WTC11 (cell line): ENCODE data around the gene CLIC1. TPM values are rescaled to one million over a fixed set of nuclear protein-coding genes. Genes with fewer than 3 reads are reported as not detected.
A peak's percentile ranks its signal among the peaks of the same experiment; 100 is the strongest.

Experiments used
- ATAC-seq: fragments of 200-7000 bp; cut with Tn5 transposase; 2 replicates; pipeline ENCODE4 v1.10.0; 2021; ENCODE audit warnings: mild to moderate bottlenecking, moderate library complexity
- CTCF ChIA-PET: fragments of 300-600 bp; sonication (Branson Sonifier 250); formaldehyde crosslinking; loops from one replicate; lab custom pipeline; 2021; ENCODE audit warnings: antibody characterized with exemption; lab: Charles Lee
- POLR2A ChIA-PET: fragments of 350-600 bp; sonication (Branson Sonifier 250); formaldehyde crosslinking; loops from one replicate; lab custom pipeline; 2021; ENCODE audit warnings: antibody characterized with exemption; lab: Charles Lee
- DNase-seq: peaks from one replicate; pipeline ENCODE4 v3.0.0; 2021; ENCODE audit warnings: low spot score
- H3K27ac Mint-ChIP-seq: 2 replicates; pipeline ENCODE4 v1.8.0; 2021; ENCODE audit warnings: mixed read lengths
- H3K27me3 Mint-ChIP-seq: 2 replicates; pipeline ENCODE4 v1.8.0; 2021; ENCODE audit warnings: low read depth, mild to moderate bottlenecking, moderate library complexity, mixed read lengths
- H3K36me3 Mint-ChIP-seq: 2 replicates; pipeline ENCODE4 v1.8.0; 2021; ENCODE audit warnings: mixed read lengths
- H3K4me1 Mint-ChIP-seq: 2 replicates; pipeline ENCODE4 v1.8.0; 2022; ENCODE audit warnings: mixed read lengths
- H3K4me3 Mint-ChIP-seq: 2 replicates; pipeline ENCODE4 v1.8.0; 2021; ENCODE audit warnings: mild to moderate bottlenecking, moderate library complexity, mixed read lengths
- H3K9me3 Mint-ChIP-seq: 2 replicates; pipeline ENCODE4 v1.8.0; 2021; ENCODE audit warnings: mixed read lengths
- EMX1 ChIP-seq: fragments of 250-450 bp; sonication (Bioruptor Pico); IDR thresholded peaks from 2 replicates; pipeline ENCODE4 v1.8.0; 2021; ENCODE audit warnings: mild to moderate bottlenecking
- GABPB1 ChIP-seq: sonication (generic); formaldehyde crosslinking; IDR thresholded peaks from 2 replicates; pipeline ENCODE4 v1.8.1; 2023; ENCODE audit warnings: mild to moderate bottlenecking, missing genetic modification reagents
- HMGA2 ChIP-seq: fragments of 250-450 bp; sonication (Bioruptor Pico); IDR thresholded peaks from 2 replicates; pipeline ENCODE4 v1.4.0; 2021; ENCODE audit warnings: mild to moderate bottlenecking, moderate library complexity
- IRF2 ChIP-seq: sonication (generic); formaldehyde crosslinking; IDR thresholded peaks from 2 replicates; pipeline ENCODE4 v1.8.0; 2022; ENCODE audit warnings: low read depth, missing genetic modification reagents, borderline replicate concordance
- KAT7 ChIP-seq: sonication (generic); formaldehyde crosslinking; IDR thresholded peaks from 2 replicates; pipeline ENCODE4 v1.8.1; 2023; ENCODE audit warnings: missing genetic modification reagents, mild to moderate bottlenecking, borderline replicate concordance
- RELA ChIP-seq: sonication (generic); formaldehyde crosslinking; IDR thresholded peaks from 2 replicates; pipeline ENCODE4 v1.8.1; 2022; ENCODE audit warnings: missing genetic modification reagents, mild to moderate bottlenecking, borderline replicate concordance
- SMAD4 ChIP-seq: sonication (generic); formaldehyde crosslinking; IDR thresholded peaks from 2 replicates; pipeline ENCODE4 v1.8.0; 2022; ENCODE audit warnings: mild to moderate bottlenecking, missing genetic modification reagents
- TEAD1 ChIP-seq: sonication (generic); formaldehyde crosslinking; IDR thresholded peaks from 2 replicates; pipeline ENCODE4 v1.8.0; 2022; ENCODE audit warnings: mild to moderate bottlenecking, missing genetic modification reagents
- ZNF219 ChIP-seq: sonication (generic); formaldehyde crosslinking; IDR thresholded peaks from 2 replicates; pipeline ENCODE4 v1.8.0; 2023; ENCODE audit warnings: missing genetic modification reagents, mild to moderate bottlenecking, borderline replicate concordance
- ZNF232 ChIP-seq: sonication (generic); formaldehyde crosslinking; IDR thresholded peaks from 2 replicates; pipeline ENCODE4 v1.8.0; 2022; ENCODE audit warnings: mild to moderate bottlenecking, missing genetic modification reagents
- total RNA-seq: library from RNA; stranded (reverse); gene quantifications from 3 replicates; pipeline ENCODE4 v1.2.3, GENCODE V29; 2021
- TF ChIP-seq, protein P1 (sequence below): sonication (generic); formaldehyde crosslinking; IDR thresholded peaks from 2 replicates; pipeline ENCODE4 v1.8.0; 2022; ENCODE audit warnings: missing genetic modification reagents
- TF ChIP-seq, protein P2 (sequence below): sonication (generic); formaldehyde crosslinking; IDR thresholded peaks from 2 replicates; pipeline ENCODE4 v1.8.1; 2022; ENCODE audit warnings: mild to moderate bottlenecking, missing genetic modification reagents, moderate library complexity, borderline replicate concordance
- TF ChIP-seq, protein P3 (sequence below): sonication (generic); formaldehyde crosslinking; IDR thresholded peaks from 2 replicates; pipeline ENCODE4 v1.8.1; 2023; ENCODE audit warnings: mild to moderate bottlenecking, missing genetic modification reagents, borderline replicate concordance
- TF ChIP-seq, protein P4 (sequence below): sonication (generic); formaldehyde crosslinking; conservative IDR thresholded peaks from 2 replicates; pipeline ENCODE4 v1.8.1; 2023; ENCODE audit warnings: mild to moderate bottlenecking, low read depth, missing genetic modification reagents, moderate library complexity
- TF ChIP-seq, protein P5 (sequence below): sonication (generic); formaldehyde crosslinking; IDR thresholded peaks from 2 replicates; pipeline ENCODE4 v1.8.1; 2022; ENCODE audit warnings: mild to moderate bottlenecking, moderate library complexity, missing genetic modification reagents

CLIC1 gene
- total RNA-seq, 1 experiment from 2014 or later, result 244 TPM

DNA sequence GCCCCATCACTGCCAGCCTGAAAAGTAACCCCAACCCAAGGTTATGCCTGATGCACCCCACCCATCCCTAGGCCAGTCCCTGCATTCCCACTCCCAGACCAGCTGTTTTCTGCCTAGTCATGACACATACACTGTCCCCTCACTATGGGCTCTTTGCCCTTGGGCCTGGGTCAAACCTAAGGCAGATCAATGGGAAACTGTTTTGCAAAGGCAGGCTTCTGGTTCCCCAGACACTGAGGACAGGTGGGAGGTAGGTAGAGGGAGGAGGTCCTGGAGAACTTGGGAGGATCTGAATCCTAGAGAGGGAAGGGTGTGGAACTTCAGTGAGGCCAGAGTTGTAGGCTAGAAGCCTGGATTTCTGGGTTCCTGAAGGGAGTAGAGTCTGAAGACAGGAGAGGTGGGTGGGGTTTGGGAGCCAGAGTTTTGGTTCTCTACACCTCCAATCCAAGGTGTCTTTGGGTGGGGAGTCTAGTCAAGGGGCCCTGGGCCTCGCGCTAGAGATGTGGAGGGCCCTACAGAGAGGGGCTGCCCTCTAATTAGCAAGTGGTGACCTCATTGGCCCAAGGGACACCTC is 2.0 kb downstream of the CLIC1 start:
- Mint-ChIP-seq H3K36me3 (peaks cover 27% of the 10 kb centered on the region), H3K27ac (peak overlapping the region; percentile 70; the same call in 1 of the 2 replicates), H3K9me3 (no peaks in the 10 kb centered on the region), H3K27me3 (no peaks in the 10 kb centered on the region), H3K4me1 (peaks cover 41% of the 10 kb centered on the region), H3K4me3 (peak overlapping the region; percentile 93)
- TF ChIP-seq KAT7 (no peak), ZNF232 (CRISPR knock-in tag) (0 out of 2 replicates have a peak, but pooled peaks have one; percentile 42), GABPB1 (0 out of 2 replicates have a peak, but pooled peaks have one; percentile 6)
- TF ChIP-seq, protein P1, sequence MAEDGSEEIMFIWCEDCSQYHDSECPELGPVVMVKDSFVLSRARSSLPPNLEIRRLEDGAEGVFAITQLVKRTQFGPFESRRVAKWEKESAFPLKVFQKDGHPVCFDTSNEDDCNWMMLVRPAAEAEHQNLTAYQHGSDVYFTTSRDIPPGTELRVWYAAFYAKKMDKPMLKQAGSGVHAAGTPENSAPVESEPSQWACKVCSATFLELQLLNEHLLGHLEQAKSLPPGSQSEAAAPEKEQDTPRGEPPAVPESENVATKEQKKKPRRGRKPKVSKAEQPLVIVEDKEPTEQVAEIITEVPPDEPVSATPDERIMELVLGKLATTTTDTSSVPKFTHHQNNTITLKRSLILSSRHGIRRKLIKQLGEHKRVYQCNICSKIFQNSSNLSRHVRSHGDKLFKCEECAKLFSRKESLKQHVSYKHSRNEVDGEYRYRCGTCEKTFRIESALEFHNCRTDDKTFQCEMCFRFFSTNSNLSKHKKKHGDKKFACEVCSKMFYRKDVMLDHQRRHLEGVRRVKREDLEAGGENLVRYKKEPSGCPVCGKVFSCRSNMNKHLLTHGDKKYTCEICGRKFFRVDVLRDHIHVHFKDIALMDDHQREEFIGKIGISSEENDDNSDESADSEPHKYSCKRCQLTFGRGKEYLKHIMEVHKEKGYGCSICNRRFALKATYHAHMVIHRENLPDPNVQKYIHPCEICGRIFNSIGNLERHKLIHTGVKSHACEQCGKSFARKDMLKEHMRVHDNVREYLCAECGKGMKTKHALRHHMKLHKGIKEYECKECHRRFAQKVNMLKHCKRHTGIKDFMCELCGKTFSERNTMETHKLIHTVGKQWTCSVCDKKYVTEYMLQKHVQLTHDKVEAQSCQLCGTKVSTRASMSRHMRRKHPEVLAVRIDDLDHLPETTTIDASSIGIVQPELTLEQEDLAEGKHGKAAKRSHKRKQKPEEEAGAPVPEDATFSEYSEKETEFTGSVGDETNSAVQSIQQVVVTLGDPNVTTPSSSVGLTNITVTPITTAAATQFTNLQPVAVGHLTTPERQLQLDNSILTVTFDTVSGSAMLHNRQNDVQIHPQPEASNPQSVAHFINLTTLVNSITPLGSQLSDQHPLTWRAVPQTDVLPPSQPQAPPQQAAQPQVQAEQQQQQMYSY (CRISPR knock-in tag), result no peak; the same call in 1 of the 2 replicates
- DNase-seq (no peak), ATAC-seq (no peak)
- CTCF ChIA-PET, result interaction anchor here (0.6 to 7.1 kb wide), 7 partner anchors 35 to 189 kb away, joined by 3 to 62 read pairs (median 5); partner anchors contain the start of gene LY6G5C
- POLR2A ChIA-PET, result interaction anchor here (0.7 to 2.5 kb wide), 3 partner anchors 20 to 93 kb away, joined by 3 to 7 read pairs (median 3); partner anchors contain the start of gene HSPA1B

DNA sequence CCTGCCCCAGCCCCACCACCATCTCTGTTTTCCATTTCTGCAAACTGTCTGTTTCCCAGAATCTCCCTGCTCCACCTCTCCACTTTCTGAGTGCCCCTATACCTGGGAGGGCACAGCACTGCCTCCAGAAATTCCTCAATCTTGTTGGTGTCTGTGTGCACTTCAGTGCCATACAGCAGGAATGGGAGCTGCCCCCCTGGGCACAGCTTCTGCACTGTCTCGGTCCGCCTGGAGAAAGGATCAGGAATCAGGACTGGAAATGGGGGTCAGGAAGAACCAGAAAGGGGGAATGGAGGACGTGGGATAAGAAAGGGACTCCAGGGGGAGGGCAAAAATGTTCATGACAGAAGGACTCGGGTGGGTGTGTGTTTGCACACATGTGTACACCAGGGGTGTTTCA is 2.6 kb downstream of the CLIC1 start:
- no peak for ATAC-seq
- POLR2A ChIA-PET, result no interaction called here

More for the DNA sequence above, 2.6 kb downstream of the CLIC1 start:
- Mint-ChIP-seq H3K36me3 (peaks cover 27% of the 10 kb centered on the region), H3K27me3 (no peaks in the 10 kb centered on the region), H3K27ac (no peak overlapping the region), H3K4me1 (peaks cover 40% of the 10 kb centered on the region), H3K9me3 (no peaks in the 10 kb centered on the region), H3K4me3 (peak overlapping the region; percentile 93; the same call in 1 of the 2 replicates)
- TF ChIP-seq, protein P2, sequence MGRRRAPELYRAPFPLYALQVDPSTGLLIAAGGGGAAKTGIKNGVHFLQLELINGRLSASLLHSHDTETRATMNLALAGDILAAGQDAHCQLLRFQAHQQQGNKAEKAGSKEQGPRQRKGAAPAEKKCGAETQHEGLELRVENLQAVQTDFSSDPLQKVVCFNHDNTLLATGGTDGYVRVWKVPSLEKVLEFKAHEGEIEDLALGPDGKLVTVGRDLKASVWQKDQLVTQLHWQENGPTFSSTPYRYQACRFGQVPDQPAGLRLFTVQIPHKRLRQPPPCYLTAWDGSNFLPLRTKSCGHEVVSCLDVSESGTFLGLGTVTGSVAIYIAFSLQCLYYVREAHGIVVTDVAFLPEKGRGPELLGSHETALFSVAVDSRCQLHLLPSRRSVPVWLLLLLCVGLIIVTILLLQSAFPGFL (CRISPR knock-in tag), result no peak
- TF ChIP-seq SMAD4 (CRISPR knock-in tag), result no peak
- TF ChIP-seq TEAD1 (CRISPR knock-in tag), result no peak
- TF ChIP-seq, protein P3, sequence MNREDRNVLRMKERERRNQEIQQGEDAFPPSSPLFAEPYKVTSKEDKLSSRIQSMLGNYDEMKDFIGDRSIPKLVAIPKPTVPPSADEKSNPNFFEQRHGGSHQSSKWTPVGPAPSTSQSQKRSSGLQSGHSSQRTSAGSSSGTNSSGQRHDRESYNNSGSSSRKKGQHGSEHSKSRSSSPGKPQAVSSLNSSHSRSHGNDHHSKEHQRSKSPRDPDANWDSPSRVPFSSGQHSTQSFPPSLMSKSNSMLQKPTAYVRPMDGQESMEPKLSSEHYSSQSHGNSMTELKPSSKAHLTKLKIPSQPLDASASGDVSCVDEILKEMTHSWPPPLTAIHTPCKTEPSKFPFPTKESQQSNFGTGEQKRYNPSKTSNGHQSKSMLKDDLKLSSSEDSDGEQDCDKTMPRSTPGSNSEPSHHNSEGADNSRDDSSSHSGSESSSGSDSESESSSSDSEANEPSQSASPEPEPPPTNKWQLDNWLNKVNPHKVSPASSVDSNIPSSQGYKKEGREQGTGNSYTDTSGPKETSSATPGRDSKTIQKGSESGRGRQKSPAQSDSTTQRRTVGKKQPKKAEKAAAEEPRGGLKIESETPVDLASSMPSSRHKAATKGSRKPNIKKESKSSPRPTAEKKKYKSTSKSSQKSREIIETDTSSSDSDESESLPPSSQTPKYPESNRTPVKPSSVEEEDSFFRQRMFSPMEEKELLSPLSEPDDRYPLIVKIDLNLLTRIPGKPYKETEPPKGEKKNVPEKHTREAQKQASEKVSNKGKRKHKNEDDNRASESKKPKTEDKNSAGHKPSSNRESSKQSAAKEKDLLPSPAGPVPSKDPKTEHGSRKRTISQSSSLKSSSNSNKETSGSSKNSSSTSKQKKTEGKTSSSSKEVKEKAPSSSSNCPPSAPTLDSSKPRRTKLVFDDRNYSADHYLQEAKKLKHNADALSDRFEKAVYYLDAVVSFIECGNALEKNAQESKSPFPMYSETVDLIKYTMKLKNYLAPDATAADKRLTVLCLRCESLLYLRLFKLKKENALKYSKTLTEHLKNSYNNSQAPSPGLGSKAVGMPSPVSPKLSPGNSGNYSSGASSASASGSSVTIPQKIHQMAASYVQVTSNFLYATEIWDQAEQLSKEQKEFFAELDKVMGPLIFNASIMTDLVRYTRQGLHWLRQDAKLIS, result no peak
- no peak for TF ChIP-seq EMX1
- TF ChIP-seq, protein P4, sequence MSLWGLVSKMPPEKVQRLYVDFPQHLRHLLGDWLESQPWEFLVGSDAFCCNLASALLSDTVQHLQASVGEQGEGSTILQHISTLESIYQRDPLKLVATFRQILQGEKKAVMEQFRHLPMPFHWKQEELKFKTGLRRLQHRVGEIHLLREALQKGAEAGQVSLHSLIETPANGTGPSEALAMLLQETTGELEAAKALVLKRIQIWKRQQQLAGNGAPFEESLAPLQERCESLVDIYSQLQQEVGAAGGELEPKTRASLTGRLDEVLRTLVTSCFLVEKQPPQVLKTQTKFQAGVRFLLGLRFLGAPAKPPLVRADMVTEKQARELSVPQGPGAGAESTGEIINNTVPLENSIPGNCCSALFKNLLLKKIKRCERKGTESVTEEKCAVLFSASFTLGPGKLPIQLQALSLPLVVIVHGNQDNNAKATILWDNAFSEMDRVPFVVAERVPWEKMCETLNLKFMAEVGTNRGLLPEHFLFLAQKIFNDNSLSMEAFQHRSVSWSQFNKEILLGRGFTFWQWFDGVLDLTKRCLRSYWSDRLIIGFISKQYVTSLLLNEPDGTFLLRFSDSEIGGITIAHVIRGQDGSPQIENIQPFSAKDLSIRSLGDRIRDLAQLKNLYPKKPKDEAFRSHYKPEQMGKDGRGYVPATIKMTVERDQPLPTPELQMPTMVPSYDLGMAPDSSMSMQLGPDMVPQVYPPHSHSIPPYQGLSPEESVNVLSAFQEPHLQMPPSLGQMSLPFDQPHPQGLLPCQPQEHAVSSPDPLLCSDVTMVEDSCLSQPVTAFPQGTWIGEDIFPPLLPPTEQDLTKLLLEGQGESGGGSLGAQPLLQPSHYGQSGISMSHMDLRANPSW (CRISPR knock-in tag), result no peak
- no peak for TF ChIP-seq ZNF219
- TF ChIP-seq HMGA2 (CRISPR knock-in tag), result no peak
- no peak for TF ChIP-seq IRF2
- no peak for TF ChIP-seq ZNF232 (CRISPR knock-in tag)
- no peak for TF ChIP-seq RELA
- TF ChIP-seq, protein P5, sequence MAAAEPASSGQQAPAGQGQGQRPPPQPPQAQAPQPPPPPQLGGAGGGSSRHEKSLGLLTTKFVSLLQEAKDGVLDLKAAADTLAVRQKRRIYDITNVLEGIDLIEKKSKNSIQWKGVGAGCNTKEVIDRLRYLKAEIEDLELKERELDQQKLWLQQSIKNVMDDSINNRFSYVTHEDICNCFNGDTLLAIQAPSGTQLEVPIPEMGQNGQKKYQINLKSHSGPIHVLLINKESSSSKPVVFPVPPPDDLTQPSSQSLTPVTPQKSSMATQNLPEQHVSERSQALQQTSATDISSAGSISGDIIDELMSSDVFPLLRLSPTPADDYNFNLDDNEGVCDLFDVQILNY (CRISPR knock-in tag), result no peak
- no peak for DNase-seq
- CTCF ChIA-PET, result interaction anchor here (1.5 kb wide), 2 partner anchors 36 to 189 kb away, joined by 3 to 5 read pairs; no protein-coding TSS in a partner anchor
